UCSD-AML1 (cell line): ENCODE measurements around the gene CHST1.

Experiments
- DNase-seq: peaks from one replicate; lab custom pipeline; 2025; ENCODE audit not compliant: unreplicated experiment; lab: John Stamatoyannopoulos, UW

Gene CHST1

GRCh38 chr11:45646275-45646927 is 19.0 kb downstream of the CHST1 start:
- DNase-seq: no peak

- no peak for DNase-seq
Observed at GRCh38 chr11:45644981-45645889, 20.2 kb downstream of the CHST1 start.

DNA sequence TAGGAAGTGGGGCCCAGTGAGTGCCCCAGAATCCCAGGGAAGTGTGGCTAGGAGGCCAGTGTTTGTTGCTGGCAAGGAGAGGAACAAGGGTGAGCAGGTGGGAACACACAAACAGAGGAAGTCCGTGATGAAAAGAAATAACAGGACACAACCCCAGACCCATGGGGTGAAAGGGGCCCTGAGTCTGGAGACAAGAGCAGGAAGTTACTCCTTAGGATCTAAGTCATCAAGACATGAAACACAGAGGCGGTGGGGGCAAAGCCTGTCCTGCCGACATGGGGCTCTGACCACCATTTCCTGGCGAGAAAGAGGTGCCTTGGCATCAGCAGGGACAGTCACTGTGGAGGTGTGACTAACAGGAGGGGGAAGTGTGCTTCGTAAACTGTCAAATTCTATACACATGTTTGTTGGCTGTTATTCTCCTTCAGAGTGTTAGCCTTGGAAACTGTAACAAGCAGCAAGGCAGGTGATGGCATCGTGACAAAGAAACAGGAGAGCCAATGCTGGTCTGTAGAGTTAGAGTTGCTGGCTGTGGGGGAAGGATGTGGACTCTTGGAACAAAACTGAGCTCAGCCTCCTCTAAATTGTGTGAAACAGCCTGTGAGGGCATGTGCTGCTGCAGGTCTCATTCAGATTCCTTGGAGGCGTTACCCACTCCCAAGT is 21.7 kb downstream of the CHST1 start:
- no peak for DNase-seq

GRCh38 chr11:45641961-45642360 is 23.5 kb downstream of the CHST1 start:
- no peak for DNase-seq

DNA sequence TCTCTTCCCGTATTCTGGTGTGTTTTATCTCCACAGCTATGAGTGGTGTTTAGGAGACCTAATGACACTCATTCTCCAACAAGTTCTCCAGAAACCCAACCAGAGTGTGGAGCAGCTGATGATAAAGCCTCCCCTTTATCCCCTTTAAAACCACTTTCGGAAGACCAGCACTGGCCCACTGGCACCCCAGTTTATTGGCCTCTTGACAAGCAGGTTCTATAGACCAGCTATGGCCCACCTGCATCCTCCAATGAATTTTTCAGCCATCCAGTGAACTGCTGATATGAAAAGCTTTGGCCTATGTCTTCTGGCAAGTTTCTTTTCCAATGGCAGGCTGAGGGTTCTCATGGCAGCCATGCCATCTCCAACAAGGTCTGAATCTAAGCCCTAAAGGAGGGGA is 27.4 kb downstream of the CHST1 start:
- no peak for DNase-seq

- no peak for DNase-seq
Observed at GRCh38 chr11:45635907-45636306, 29.5 kb downstream of the CHST1 start.

- no peak for DNase-seq
Observed at GRCh38 chr11:45625611-45626010, 39.8 kb downstream of the CHST1 start.

- DNase-seq: no peak
Observed at GRCh38 chr11:45624095-45624494, 41.3 kb downstream of the CHST1 start.

DNA sequence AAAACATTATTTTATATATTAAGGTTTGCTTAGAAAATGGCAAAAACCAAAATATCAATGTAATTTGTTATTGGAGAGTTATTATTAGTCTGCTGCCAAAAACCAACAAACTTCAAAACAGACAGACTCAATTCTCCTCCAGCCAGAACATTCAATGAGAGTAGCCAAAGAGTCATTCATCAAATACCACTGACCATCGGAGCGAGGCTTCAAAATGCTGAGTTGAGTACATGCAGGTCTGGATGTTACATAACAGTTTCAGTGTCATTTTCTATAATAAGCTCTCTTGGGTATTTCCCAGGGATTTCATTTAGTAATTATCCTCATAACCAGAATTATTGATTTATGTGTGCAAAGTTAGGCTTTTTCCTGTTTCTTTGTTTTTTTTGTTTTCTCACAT is 42.6 kb downstream of the CHST1 start:
- DNase-seq: no peak

DNA sequence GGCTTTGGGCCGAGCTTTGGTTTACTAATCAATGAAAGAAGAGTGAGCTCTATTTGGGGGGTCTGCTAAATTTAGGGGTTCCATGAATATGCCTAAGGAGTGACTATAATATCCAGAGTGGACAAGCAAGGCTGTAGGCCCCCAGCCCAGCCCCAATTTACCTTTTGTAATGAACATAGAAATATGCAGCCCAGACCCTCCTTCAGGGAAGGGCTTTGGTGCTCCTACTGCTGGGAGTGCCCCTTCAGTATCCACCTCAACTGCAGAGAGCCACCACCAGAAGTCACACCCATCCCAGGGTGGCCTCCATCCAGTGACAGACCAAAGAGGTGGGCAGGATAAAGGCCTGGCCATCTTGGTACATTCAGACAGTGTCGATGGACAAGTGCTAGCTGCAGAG is 43.1 kb downstream of the CHST1 start:
- no peak for DNase-seq

DNA sequence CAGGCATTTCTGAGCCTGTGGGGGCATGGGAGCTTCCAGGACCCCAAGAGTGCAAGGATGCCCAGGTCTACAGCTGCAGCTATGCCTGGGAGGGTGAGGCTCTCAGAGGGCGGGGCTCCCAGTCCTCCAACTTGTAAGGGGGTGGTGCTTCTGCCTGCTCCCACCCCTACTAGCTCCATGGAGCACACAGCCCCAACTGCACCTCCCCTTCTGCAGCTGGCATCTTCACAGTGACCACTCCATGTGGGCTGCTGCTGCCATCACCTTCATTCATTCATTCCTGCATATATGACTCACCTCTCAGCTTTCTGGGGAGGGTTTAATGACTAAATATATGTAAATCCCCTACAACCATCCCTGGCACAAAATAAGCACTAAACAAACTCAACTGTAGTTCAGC is 43.8 kb downstream of the CHST1 start:
- DNase-seq: no peak

GRCh38 chr11:45620243-45620642 is 45.2 kb downstream of the CHST1 start:
- DNase-seq: no peak

DNA sequence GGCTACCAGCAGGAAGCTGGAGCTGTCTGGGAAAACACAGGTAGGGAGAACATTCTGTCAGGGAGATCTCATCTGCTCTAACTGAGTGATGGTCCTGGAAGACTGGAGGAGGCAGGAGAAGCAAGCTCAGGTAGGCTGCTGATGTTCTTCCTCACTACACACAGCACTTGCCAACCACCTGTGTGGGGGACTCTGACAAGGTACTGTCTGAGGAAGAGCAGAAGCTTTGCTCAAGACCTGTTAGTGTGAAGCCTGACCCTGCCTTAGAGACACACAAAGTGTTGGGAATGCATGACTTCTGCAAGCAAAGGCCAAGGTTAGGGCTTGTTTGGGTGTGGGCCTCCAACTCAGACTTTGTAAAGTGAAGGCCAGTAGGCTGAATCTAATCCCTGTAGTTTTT is 46.5 kb downstream of the CHST1 start:
- DNase-seq: no peak

GRCh38 chr11:45617871-45618601 is 47.4 kb downstream of the CHST1 start:
- no peak for DNase-seq

- DNase-seq: no peak
Observed at GRCh38 chr11:45616802-45617549, 48.4 kb downstream of the CHST1 start.

DNA sequence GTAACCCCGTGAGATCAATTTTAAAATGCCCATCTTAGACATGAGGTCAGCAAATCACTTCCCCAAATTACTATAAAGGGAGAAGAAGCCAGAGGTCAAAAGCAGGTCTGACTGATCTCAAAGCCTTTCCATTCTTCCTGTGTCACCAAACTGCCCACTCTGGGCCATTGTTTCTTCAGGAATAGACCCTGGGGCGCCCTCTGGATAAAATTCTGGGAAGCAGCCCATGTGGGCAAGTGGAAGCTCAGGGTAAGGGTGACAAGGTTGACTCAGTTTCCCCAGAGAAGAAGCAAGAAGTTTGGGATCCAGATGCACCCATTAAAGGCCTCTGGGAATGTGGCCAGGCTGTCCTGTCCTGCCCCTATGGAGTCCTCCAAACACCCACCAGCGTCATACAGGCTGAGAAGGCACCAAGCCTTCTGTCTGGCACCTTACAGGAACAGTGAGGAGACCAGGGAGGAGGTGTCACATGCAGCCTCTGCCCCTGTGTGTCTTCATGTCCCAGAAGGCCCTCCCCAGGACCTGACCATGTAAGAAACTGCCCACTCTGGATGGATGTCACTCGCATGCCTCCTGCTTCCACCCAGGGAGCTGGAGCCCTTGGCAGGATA is 50.1 kb downstream of the CHST1 start:
- DNase-seq: no peak

- no peak for DNase-seq
Observed at GRCh38 chr11:45614196-45614828, 51.1 kb downstream of the CHST1 start.

DNA sequence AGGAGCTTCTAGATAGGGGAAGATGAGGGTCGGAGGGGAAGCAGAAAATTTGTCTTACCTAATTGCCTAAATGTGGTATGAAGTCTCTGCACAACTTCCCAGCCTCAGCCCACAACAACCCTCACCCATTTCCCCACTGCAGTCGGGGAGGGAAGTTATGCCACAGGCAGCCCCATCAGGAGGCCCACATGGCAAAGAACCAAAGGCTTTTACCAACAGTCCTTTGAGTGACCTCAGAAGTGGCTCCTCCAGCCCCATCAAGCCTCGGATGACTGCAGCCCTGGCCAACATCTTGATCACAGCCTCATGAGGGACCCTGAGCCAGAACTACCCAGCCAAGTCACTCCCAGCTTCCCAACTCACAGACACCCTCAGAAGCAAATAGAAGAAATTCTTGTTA is 54.8 kb downstream of the CHST1 start:
- no peak for DNase-seq

GRCh38 chr11:45609902-45610301 is 55.5 kb downstream of the CHST1 start:
- DNase-seq: no peak

GRCh38 chr11:45609337-45609736 is 56.1 kb downstream of the CHST1 start:
- DNase-seq: no peak
